EL (cell line): ENCODE results near the gene TLE5.
"Not testable (repeated sequence)": the region's sequence is repeated elsewhere in the genome, so short reads cannot be mapped to it uniquely, and the experiment has no call there.

Source experiments
- DNase-seq: peaks from one replicate; pipeline ENCODE4 v3.0.0-alpha.2; 2016

TLE5 gene

DNA sequence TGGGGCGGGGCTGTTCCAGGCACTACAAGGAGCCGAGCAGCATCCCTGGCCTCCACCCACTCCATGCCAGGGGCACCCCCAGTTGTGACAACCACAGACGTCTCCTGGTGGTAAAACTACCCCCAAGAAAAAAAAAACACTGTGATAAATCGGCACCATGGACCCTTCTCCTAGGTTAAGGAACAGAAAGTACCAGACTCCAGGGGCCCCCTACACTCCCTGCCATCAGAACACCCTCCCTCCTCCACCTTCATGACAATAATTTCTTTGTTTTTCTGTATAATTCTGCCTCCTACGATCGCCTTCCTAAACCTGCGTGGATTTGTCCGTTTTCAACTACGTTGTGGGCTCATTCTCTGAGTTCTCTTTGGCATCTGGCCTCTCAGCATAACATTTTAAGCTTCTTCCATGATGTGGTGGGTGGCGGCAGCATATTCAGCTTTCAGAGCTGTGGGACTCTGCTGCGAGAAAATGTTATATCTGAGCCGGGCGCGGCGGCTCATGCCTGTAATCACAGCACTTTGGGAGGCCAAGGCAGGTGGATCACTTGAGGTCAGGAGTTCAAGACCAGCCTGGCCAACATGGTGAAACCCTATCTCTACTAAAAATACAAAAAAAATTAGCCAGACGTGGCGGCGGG, 41.9 kb downstream of the TLE5 start:
- DNase-seq: no peak

DNA sequence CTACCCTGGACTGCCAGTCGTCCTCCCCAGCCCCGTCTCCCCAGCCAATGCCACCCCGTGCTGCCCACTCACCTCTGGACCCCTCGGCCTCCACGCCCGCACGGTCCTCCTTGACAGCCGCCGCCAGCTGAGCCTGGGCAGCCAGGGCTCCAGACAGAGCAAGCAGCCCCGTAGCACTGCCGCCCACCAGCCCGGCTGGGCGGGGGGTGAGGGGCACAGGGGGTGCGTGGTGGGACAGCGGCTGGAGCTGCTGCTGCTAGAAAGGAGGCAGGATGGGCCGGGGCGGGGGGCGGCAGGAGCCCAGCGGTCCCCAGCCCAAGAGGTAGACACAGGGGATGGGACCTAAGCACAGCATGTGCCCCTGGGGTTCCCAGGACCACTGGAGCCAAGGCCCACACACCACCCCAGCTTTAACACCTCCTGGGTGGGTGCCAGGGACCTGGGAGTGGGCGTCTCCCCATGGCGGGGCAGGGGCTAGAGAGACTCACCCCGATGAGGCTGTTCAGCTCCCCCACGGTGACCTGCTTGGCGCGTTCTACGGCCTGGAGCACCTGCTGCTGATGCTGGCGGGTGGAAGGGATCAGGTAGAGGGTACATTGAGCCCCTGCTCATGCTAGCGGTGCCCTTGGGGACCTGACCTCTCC, 43.0 kb downstream of the TLE5 start:
- no peak for DNase-seq

DNA sequence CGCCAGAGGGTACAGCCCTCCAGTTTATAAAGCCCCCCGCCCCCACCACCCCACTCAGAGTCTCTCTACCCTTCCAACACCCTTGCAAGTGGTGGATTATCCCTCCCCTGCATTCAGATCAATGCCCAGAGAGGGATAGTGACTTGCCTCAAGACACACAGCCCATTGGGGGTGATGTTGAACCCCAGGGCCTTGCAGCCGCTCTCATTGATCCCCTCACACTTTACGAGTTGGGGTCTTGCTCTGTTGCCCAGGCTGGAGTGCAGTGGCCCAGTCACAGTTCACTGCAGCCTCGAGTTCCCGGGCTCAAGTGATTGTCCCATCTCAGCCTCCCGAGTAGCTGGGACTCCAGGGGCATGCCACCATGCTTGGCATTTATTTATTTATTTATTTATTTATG, 44.4 kb downstream of the TLE5 start:
- DNase-seq: no peak

DNA sequence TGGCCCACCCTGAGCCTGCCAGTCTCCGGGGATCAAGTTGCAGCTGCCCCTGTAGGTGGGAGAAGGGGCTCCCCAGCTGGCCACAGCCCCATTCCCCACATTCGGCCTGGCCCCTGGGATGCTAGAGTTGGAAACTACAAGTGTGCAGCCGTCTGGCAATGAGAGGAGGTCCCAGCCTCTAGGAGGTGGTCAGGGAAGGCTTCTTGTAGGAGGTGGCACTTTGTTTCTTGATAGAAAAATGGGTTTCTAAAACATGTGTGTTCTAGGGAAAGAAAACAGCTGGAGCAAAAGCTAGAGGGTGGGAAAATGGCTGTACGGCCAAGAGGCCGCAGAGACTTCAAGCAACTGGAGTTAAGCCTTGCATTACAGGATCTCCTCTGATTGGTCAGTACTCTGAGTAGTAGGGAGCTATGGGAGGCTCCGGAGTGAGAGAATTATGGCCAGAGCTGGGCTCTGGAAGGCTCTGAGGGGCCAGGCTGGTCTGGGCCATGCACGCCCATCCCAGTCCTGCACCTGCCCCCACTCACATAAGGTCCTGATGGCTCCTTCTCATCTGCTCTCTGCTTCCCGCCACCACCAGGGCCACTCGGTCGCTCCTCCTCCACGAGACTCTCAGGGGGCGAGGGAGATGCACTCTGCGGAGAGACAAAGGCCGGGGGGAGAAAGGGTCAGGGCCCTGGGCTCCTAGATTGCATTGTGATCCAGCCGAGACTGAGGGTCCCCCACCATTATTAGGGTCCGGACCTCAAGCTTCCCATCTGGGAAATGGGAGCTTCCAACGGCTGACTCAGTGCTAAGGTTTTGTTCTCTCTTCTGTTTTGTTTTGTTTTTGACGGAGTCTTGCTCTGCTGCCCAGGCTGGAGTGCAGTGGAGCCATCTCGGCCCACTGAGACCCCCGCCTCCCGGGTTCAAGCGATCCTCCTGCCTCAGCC, 46.9 kb downstream of the TLE5 start:
- no peak for DNase-seq

DNA sequence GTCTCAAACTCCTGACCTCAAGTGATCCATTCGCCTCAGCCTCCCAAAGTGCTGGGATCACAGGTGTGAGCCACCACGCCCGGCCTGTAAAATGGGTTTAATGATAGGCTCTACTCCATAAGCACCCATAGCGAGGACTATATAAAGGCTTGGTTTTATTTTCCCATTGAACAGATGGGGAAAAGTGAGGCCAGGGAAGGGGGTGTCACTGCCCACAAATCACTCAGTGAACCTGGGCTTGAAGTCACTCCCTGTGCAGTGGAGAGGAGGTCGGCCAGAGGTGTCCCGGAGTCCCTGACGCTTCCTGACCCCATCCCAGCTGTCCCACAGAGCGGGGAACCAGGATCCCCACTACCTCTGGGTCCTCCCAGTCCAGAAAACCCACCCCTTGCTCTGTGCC, 48.2 kb downstream of the TLE5 start:
- DNase-seq: no peak

DNA sequence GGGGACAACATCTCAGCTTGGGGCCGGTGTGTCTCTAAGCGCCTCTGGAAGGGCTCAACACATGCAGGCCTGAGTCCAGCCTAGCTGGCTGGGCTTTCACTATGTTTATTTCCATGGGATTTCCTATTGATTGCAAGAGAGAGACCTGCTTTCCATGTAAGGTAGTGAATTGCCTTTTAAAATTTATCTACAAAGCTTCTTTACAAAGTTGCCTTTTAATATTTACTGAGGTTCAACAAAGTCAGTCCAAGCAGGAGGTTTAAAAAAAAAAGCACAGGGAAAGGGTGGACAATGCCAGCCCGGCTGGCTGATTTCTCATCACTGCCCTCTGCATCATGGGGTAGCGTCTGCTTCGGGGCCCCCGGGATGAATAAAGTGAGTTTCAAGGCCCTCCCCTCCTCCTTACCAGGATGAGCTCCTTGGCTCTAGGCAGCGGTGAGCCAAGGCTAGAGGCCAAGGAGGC, 49.0 kb downstream of the TLE5 start:
- DNase-seq: no peak

DNA sequence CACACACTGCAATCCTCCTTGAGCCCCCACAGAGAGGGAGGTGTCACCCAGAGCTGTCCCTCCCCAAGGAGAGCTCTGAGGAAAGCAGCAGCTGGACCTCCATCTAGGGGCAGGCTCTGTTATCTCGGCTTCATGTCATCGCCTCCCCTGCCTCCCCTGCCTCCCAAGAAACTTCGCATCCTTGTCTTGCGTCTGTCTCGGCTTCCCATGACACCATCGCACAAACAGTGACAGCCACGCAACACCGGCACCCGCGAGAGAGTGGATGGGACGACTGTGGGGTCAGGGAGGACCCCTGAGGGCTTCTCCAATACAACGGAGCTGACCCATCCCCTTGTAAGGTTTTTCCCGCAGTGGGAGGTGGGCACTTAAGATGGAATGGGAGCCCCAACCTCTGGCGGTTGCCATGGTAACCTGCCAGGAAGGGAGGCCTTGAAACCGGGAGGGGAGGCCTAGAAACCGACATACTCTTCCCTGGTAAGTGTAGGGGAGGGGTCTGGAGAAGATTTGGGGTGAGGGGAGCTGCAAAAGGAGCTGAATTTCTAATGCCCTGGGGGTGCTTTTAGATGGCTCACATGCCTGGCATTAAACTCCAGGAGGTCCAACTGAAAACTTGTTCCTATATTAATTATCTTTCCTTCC, 49.6 kb downstream of the TLE5 start:
- no peak for DNase-seq

DNA sequence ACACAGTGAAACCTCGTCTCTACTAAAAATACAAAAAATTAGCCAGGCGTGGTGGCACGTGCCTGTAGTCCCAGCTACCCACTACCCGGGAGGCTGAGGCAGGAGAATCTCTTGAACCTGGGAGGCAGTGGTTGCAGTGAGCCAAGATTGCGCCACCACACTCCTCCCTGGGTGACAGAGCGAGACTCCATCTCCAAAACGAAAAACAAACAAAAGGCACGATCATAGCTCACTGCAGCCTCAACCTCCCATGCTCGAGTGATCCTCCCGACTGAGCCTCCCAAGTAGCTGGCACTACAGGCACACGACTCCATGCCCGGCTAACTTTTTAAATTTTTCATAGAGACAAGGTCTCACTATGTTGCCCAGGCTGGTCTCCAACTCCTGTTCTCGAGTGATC, 50.2 kb downstream of the TLE5 start:
- not testable (repeated sequence) for DNase-seq

DNA sequence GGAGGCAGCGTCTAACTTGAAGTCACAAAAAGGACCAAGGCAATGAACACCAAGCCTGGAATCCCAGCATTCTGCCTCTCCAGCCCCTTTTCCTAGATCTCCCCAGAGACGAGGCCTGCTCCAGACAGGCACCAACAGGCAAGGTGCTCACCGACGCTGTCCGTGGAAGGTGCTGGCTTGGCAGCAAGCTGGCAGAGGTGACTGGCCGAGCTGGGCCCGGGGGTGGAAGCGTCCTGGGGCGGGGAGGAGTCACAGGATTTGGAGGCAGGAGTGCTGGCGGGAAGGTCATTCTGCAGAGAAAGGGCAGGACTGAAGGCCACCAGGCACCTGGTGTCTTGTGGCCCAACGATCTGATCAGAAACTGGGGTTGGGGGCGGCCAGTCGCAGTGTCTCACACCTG, 51.4 kb downstream of the TLE5 start:
- DNase-seq: no peak

DNA sequence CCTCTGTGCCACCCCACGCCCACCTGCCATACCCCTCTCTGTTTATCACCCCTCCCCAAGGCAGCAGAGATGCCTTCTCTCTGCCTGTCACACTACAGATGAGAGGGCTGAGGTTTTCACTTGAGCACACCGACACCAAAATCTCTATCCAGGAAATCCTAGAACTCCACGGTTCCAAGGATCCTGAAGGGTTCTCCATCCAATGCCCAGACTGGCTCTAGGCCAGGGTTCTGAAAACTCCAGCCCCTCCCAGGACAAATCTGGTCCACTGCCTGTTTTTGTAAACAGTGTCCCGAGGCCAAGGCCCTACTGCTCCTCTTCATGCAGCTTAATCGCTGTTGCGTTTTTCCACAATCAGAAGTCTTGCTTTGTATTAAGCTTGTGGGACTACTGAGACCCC, 53.3 kb downstream of the TLE5 start:
- no peak for DNase-seq

DNA sequence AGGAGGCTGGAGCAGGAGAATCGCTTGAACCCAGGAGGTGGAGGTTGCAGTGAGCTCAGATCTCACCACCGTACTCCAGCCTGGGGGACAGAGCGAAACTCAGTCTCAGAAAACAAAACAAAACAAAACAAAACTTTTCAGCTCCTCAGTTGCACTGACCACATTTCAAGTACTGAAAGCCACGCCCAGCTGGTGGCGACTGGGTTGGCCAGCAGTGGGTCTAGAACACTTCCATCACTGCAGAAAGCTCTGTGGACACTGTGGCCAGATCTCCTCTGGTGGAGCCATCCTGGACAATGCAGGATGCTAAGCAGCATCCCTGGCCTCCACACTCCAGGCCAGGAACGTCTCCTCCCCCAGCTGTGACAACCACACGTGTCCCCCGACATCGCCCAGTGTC, 54.3 kb downstream of the TLE5 start:
- DNase-seq: no peak

DNA sequence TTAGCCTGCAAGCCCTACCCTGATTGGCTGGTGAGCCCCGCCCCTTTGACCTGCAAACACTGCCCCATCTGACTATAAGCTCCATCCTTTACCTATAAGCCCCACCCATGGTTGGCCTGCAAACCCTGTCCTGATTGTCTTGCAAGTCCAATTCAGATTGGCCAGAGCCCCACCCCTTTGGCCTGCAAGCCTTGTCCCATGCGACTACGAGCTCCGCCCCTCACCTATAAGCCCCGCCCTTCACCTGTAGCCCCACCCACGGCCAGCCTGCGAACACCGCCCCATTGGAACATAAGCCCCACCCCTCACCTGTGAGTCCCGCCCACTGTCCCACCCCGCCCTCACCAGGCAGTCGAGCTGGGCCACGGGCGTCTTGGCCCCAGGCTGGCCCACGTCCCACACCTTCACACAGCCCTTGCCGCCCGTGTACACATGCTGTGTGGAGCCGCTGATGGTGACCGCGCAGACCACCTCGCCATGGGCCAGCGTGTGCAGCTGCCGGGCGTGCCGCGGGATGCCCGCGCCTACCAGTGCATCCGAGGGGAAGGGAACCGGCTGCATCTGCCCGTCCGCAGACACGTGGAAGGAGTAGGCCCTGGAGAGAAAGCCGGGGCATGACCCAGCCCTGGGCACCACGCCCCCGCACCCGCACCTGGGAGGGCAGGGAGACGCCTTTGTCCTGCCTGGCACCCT, 56.1 kb downstream of the TLE5 start:
- DNase-seq: no peak

DNA sequence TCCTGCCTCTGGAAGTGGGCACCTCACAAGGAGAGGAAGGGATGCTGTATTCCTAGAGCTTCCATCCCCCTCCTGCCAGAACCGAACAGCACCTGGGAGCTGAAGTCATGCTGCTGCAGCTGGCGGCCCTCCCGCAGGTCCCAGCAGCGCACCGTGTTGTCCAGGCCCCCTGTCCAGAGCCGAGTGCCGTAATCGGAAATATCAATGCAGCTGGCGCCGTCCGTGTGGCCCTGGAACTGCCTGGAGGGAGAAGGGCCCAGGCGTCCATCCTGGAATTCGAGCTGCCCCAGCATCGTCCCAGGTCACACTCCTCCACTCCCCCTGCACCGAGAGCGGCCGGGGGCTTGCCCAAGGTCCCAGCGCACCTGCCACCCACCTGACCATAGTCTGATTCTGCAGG, 57.0 kb downstream of the TLE5 start:
- no peak for DNase-seq

DNA sequence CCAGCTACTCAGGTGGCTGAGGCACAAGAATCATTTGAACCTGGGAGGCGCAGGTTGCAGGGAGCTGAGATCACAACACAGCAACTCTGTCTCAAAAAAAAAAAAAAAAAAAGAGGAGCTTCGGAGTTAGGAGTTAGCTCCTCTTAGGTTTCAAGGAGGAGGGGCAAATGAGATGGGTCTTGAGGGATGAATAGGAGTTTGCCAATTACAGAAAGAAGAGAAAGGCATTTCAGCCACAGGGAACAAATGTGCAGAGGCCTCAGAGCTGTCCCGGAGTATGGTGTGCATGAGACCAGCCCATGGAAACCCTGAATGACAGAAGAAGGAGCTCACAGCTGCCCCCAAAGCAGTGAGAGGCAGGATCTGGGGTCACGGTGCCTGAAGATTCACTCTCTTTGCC, 57.8 kb downstream of the TLE5 start:
- DNase-seq: no peak

DNA sequence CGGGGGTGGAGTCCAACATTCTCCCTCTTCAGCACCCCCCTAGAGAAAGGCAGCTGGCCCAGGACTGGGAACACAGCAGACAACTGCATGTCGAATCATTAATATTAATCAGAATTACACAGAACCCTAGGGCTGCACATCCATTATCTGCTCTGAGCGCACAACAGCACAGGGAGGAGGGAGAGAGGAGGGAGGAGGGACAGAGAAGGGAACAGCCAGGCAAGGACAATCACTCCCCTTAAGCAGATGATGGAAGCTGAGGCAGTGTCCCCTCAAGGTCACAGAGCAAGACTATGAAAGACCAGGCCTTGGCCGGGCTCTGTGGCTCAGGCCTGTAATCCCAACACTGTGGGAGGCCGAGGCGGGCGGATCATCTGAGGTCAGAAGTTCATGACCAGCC, 59.2 kb downstream of the TLE5 start:
- DNase-seq: no peak
